Fibroblast of lung (primary cell): ENCODE data around the gene SLC35C1.

Experiments used
- CTCF ChIP-seq, 2 donors: IDR thresholded peaks in 1 of 2; conservative IDR thresholded peaks in 1 of 2; 1 replicate in 1 of 2; 2 replicates in 1 of 2; pipeline ENCODE4 v1.5.1; 2011 to 2012; ENCODE audit warnings: low read length in 2 of 2, control low read depth in 1 of 2, inconsistent platforms in 1 of 2, low read depth in 1 of 2, mild to moderate bottlenecking in 1 of 2
- EZH2 ChIP-seq: IDR thresholded peaks from 2 replicates; pipeline ENCODE4 v1.5.1; 2012; ENCODE audit warnings: low read length, control low read depth, mild to moderate bottlenecking; ENCODE audit errors: missing control alignments

- TF ChIP-seq CTCF (conservative IDR thresholded peaks at IDR 0.05 in 1 of 2, IDR thresholded peaks at IDR 0.05 in 1 of 2; ENCODE audit: low read depth in 1 of 2, low read length in 2 of 2) (no peak), EZH2 (no peak)
Measured at GRCh38 chr11:45833761-45834160, 28.8 kb downstream of the SLC35C1 start.
